ENCODE results near the gene OSBPL2. TPM values are rescaled to one million over a fixed set of nuclear protein-coding genes. Genes with fewer than 3 reads are reported as not detected.

Gene OSBPL2
- total and polyA plus RNA-seq, 2 donors (not counting 3 experiments of a cell fraction or from before 2014, with no cell fraction given) = 13.1 to 33.0 TPM

- H3K9me1 ChIP-seq (replicated peaks; ENCODE audit: control insufficient read depth, extremely low read depth, insufficient read depth, low read length) = no peaks in the 10 kb centered on the region
- ChIA-PET CTCF (no interaction called here), POLR2A (no interaction called here)
- H3K4me3 ChIP-seq (replicated peaks in 1 of 3; ENCODE audit: insufficient read depth in 1 of 3, low read depth in 1 of 3, low read length in 3 of 3) = no peak overlapping the region
- no peaks in the 10 kb centered on the region for H3K27me3 ChIP-seq (ENCODE audit: control insufficient read depth in 2 of 2, insufficient read depth in 2 of 2, low read length in 2 of 2)
- BruUV-seq (replicated peaks) = no TSS peak
- dilution Hi-C loops (cut with MboI; ENCODE audit: extremely low pct_ligation_motif_present, low sequenced_read_pairs) (no loop called here), intact Hi-C loops (cut with micrococcal nuclease) (no loop called here)
- H3K36me3 ChIP-seq (ENCODE audit: control insufficient read depth in 2 of 2, extremely low read depth in 1 of 2, insufficient read depth in 2 of 2, low read length in 2 of 2) = peaks cover 0 to 31% of the 10 kb centered on the region in 2 experiments
- H3K79me2 ChIP-seq (ENCODE audit: control insufficient read depth, insufficient read depth, low read length) = no peaks in the 10 kb centered on the region
- DNase-seq (ENCODE audit: low read depth, low spot score) (no peak), FAIRE-seq (no peak)
- no peak overlapping the region for H2AFZ ChIP-seq (ENCODE audit: low read depth, low read length)
- no peak overlapping the region for H3K9ac ChIP-seq (replicated peaks; ENCODE audit: extremely low read depth, insufficient read depth, low read length)
- no peak overlapping the region for H3K27ac ChIP-seq (ENCODE audit: insufficient read depth, low read depth, low read length)
- no peaks in the 10 kb centered on the region for H4K20me1 ChIP-seq (replicated peaks; ENCODE audit: control insufficient read depth, extremely low read depth, insufficient read depth, low read length)
- TF ChIP-seq MAX (IDR thresholded peaks at IDR 0.05; ENCODE audit: insufficient read depth, insufficient read length) (no peak), CTCF (IDR thresholded peaks at IDR 0.05; ENCODE audit: extremely low read depth in 1 of 2, insufficient read depth in 1 of 2, low read depth in 1 of 2, low read length in 2 of 2) (no peak), POLR2AphosphoS5 (IDR thresholded peaks at IDR 0.05; ENCODE audit: insufficient read depth, low read depth, low read length) (no peak), JUN (IDR thresholded peaks at IDR 0.05; ENCODE audit: borderline replicate concordance, insufficient read depth, insufficient read length, low read depth) (no peak), POLR2A (IDR thresholded peaks at IDR 0.05; ENCODE audit: low read depth, low read length) (no peak), EZH2 (IDR thresholded peaks at IDR 0.05; ENCODE audit: borderline replicate concordance, low read depth, low read length, severe bottlenecking) (no peak), GATA2 (IDR thresholded peaks at IDR 0.05; ENCODE audit: insufficient read depth, insufficient read length, low read depth, low read length) (no peak), MYC (IDR thresholded peaks at IDR 0.05; ENCODE audit: low read depth, low read length) (no peak), FOS (IDR thresholded peaks at IDR 0.05; ENCODE audit: borderline replicate concordance, insufficient read depth, low read length) (no peak)
- no peaks in the 10 kb centered on the region for H3K4me1 ChIP-seq (ENCODE audit: control insufficient read depth, extremely low read depth, insufficient read depth, low read length)
- H3K4me2 ChIP-seq (ENCODE audit: insufficient read depth, low read length) = no peak overlapping the region
- H3K9me3 ChIP-seq (replicated peaks; ENCODE audit: control insufficient read depth, insufficient read depth, low read length) = no peaks in the 10 kb centered on the region
Measured at GRCh38 chr20:62197311-62197710, 41.0 kb upstream of the OSBPL2 start.

All from endothelial cell of umbilical vein (primary cell).